GM19035 (cell line): ENCODE data around the gene TRPC4.
"Not testable (repeated sequence)": the region's sequence is repeated elsewhere in the genome, so short reads cannot be mapped to it uniquely, and the experiment has no call there.

ENCODE experiments used
- ATAC-seq: cut with Tn5 transposase; IDR thresholded peaks from one replicate; pipeline ENCODE4 v1.9.1; 2021; ENCODE audit not compliant: unreplicated experiment

Gene TRPC4

GRCh38 chr13:37835392-37835791, 34.2 kb downstream of the TRPC4 start:
- no peak for ATAC-seq

GRCh38 chr13:37833411-37833810, 36.2 kb downstream of the TRPC4 start:
- no peak for ATAC-seq

DNA sequence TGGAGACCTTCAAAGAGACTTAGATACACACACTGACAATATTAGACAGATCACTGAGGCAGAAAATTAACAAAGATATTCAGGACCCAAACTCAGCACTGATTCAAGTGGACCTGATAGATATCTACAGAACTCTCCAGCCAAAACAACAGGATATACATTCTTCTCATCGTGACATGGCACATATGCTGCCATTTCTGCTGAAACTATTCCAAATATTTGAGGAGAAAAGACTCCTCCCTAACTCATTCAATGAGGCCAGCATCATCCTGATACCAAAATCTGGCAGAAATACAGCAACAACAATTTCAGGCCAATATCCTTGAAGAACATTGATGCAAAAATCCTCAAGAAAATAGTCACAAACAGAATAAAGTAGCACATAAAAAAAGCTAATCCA, 53.3 kb downstream of the TRPC4 start:
- ATAC-seq, result no peak

DNA sequence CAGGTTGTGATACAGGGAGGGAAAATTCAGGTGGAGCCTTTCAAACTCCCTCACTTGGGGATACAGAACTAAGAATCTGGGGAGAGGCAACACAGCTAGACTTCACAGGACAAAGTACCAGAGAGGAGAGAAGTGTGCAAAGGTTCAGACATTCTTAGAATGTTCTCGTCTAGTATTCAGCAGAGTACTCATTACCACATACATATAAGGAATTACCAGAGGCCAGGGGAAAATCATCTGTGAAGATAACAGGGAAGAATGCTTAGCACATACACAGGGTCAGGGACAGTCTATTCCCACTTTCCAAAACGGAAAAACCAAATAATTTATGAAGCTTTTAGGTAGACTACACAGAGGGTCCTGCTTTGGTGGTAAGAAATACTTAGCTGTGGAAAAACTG, 58.1 kb downstream of the TRPC4 start:
- ATAC-seq, result no peak

- no peak for ATAC-seq
These were observed 62.9 kb downstream of the TRPC4 start for GRCh38 chr13:37806666-37807065.

DNA sequence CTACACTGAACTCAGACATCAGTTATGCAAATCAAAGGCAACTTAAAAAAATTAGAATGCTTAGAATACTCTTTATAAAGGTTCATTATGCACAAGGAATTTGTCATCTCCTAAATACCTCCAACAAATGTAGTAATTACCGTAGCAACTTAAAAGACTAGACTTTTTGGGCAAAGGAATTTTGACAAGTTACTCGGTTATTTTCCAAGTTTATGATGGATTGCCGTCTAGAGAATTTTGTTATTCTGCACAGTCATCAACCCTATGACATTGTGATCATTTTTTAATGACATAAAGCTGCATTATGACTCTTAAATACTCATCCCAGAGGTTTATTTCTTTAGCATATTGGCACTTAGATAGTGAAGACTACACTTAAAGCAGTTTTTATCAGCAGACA, 71.9 kb downstream of the TRPC4 start:
- ATAC-seq, result no peak

- not testable (repeated sequence) for ATAC-seq
These were observed 72.8 kb downstream of the TRPC4 start for GRCh38 chr13:37796795-37797194.

- no peak for ATAC-seq
These were observed 74.2 kb downstream of the TRPC4 start for GRCh38 chr13:37795326-37795725.

- ATAC-seq, result no peak
These were observed 77.9 kb downstream of the TRPC4 start for GRCh38 chr13:37791699-37792098.

- ATAC-seq, result no peak
These were observed 81.2 kb downstream of the TRPC4 start for GRCh38 chr13:37788346-37788745.

DNA sequence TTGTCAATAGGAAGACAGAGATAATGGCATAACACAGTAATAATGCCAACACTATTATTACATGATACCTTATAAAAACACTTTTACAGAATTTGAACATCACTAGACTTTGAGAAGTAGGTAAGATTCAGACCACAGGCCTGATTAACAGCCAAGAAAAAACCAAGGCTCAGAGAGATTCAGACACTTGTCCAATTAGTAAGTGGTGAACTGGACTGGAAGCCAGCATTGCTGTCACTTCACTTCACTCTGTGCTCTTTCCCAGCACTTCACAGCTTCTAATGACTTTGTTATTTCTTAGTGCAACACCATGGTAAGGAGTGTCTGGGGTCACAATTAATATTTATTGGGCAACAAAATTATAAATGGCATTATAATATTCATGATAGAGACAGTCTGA, 91.9 kb downstream of the TRPC4 start:
- no peak for ATAC-seq

DNA sequence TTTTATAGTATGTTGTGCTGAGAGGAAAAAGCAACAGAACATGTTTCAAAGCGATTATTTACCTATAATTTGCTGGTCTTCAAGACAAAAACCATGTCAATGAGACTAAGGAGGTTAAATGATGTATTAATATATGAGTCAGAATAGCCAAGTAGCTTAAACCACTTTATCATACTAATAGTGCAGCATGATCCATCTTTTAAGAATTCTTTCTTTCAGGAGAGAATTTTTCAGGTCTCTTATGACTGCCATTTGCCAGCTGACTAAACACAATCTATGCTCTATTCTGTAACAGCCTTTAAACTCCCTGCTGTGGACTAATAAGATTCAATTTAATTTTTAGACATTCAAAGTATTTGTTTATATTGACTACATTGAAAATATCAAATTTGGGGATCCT, 93.7 kb downstream of the TRPC4 start:
- no peak for ATAC-seq

- no peak for ATAC-seq
These were observed 96.9 kb downstream of the TRPC4 start for GRCh38 chr13:37772644-37773043.

- no peak for ATAC-seq
These were observed 100.0 kb downstream of the TRPC4 start for GRCh38 chr13:37769545-37769944.

GRCh38 chr13:37769078-37769477, 100.5 kb downstream of the TRPC4 start:
- ATAC-seq, result no peak

DNA sequence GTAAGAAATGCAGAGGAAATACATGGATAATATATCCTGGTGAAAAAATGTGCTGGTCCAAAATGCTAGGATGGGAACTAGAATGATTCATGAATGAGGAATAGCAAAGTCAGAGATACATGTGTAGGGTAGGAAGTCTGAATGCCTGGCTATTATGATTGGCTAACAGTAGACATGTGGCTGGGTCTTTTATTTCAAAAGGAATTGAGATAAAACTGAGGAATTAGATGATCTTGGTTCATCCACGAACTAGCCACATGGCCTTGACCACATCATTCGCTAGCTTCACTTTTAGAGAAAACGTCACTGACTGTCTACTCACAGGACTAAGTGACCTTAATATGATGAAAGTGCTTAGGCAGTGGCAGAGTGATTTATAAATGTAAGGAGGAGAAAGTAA, 103.1 kb downstream of the TRPC4 start:
- ATAC-seq, result no peak

- no peak for ATAC-seq
These were observed 114.2 kb downstream of the TRPC4 start for GRCh38 chr13:37755349-37755748.

DNA sequence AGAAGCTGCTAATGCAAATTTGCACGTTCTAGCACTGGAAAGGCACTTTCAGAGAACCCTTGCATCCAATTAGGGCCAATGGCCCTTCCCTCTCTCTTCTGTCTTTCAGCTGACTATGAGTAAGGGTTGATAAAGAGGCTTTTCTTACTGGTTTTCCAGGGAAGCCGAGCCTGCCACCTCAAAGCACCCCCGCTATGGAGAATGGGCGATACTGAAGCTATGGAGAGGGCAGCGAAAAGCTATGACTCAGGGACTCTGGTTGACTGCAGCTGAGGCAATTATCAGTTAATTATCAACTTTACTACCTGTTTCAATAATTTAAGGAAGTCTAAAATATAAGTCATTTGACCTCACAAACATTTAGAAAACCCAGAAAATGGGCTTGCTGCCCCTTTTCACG, 115.8 kb downstream of the TRPC4 start:
- no peak for ATAC-seq

- ATAC-seq, result no peak
These were observed 117.4 kb downstream of the TRPC4 start for GRCh38 chr13:37752146-37752545.

DNA sequence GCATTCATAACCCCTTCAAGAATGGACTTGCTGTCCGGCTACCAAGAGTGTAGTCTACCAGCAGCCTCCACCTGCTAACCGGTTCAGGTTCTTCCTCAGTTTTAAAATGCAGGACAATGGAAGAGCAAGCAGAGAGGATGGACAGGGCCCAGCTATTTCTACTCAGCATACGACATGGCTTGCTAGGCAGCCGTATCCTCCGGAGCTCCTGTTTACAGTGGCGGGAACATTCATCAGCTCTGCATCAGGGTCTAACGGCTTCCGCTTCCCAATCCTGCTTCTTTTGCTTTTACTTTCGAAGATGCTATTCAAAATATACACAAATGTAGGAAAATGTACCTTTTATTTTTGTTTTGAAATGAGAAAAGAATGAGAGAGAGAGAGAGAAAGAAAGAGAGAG, 118.5 kb downstream of the TRPC4 start:
- no peak for ATAC-seq

DNA sequence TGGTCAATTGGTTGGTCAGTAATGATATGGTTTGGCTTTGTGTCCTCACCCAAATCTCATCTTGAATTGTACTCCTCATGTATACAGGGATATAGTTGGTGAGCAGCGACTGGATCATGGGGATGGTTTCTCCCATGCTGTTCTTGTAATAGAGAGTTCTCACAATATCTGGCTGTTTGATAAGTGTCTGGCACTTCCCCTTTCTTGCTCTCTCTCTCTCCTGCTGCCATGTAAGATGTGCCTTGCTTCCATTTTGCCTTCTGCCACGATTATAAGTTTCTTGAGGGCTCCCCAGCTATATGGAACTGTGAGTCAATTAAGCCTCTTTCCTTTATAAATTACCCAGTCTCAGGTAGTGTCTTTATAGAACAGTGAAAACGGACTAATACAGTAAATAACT, 120.7 kb downstream of the TRPC4 start:
- ATAC-seq, result no peak

DNA sequence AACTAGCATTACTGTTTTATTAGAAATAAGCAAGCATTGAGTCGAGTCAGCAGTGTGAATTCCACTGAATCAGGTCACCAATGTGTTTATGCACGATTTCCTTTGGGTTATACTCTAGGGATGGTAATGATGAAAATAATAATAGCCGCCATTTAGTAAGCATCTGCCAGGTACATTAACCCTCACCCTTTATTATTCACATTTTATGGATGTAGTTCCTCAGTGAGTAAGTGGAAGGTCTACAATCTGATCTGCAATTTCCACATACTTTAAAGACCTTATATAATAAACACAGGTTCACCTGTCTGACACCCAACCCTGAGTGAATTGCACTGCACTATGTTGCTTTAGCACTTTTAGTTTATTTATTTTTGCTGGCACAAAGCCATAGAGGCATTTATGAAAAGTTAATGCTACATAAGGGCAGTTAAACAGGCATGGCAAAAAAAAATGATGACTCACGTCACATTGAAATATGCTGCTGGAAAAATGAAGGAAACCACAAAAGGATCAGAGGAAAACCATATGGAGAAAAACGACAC, 122.4 kb downstream of the TRPC4 start:
- ATAC-seq, result no peak

GRCh38 chr13:37741536-37741935, 128.0 kb downstream of the TRPC4 start:
- ATAC-seq, result no peak

DNA sequence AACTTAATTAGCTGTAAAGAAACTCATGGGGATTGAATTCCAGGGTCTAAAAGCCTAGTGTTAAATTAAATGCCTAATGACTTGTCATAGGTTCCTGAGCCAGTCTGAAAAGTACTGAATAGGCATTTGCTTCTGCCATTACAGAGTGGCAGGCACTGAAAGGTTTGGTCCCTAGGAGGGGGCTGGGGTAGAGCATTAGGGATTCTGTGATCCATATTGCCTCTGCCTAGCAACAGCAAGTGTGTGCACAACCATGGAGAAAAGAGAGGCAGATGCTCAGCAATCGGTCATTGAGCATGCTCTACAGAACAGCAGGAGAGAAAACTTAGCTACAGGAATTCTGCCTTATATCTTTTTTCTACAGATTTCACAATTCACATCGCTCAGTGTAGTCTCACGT, 133.5 kb downstream of the TRPC4 start:
- no peak for ATAC-seq
